Activated CD8-positive, alpha-beta T cell treated with anti-CD3 and anti-CD28 coated beads, Interleukin-2, amount 10 ng/mL, durations not matched to agents 7 days and 5 days (primary cell): Measurements from ENCODE around the gene KLHL40. TPM values are rescaled to one million over a fixed set of nuclear protein-coding genes. Genes with fewer than 3 reads are reported as not detected.

Experiments used
- ATAC-seq: fragments of 150-1000 bp; cut with Tn5 transposase; one replicate; pipeline ENCODE4 v1.10.0; 2021; ENCODE audit warnings: moderate library complexity
- CTCF ChIA-PET: fragments of 350-600 bp; sonication (Branson Sonifier 250); formaldehyde crosslinking; loops from one replicate; lab custom pipeline; 2021; ENCODE audit warnings: antibody characterized with exemption; lab: Charles Lee
- POLR2A ChIA-PET: fragments of 350-600 bp; sonication (Branson Sonifier 250); formaldehyde crosslinking; loops from one replicate; lab custom pipeline; 2021; ENCODE audit warnings: antibody characterized with exemption; lab: Charles Lee
- DNase-seq: peaks from one replicate; pipeline ENCODE4 v3.0.0-alpha.2; 2020
- H3K27ac Mint-ChIP-seq: one replicate; pipeline ENCODE4 v1.8.0; 2021; ENCODE audit warnings: mild to moderate bottlenecking, mixed read lengths
- H3K27me3 Mint-ChIP-seq: one replicate; pipeline ENCODE4 v1.8.0; 2021; ENCODE audit warnings: low read depth, mixed read lengths
- H3K36me3 Mint-ChIP-seq: one replicate; pipeline ENCODE4 v1.8.0; 2021; ENCODE audit warnings: low read depth, mixed read lengths
- H3K4me1 Mint-ChIP-seq: one replicate; pipeline ENCODE4 v1.8.0; 2021; ENCODE audit warnings: low read depth, mixed read lengths
- H3K4me3 Mint-ChIP-seq: one replicate; pipeline ENCODE4 v1.8.0; 2021; ENCODE audit warnings: mild to moderate bottlenecking, mixed read lengths
- H3K9me3 Mint-ChIP-seq: one replicate; pipeline ENCODE4 v1.8.0; 2022; ENCODE audit warnings: mixed read lengths; ENCODE audit not compliant: insufficient read depth
- total RNA-seq, 2 experiments: library from RNA; stranded (reverse); gene quantifications; one replicate each; pipeline ENCODE4 v1.2.3, GENCODE V29; 2021

Gene KLHL40
- total RNA-seq, 2 experiments from 2014 or later, result not detected

DNA sequence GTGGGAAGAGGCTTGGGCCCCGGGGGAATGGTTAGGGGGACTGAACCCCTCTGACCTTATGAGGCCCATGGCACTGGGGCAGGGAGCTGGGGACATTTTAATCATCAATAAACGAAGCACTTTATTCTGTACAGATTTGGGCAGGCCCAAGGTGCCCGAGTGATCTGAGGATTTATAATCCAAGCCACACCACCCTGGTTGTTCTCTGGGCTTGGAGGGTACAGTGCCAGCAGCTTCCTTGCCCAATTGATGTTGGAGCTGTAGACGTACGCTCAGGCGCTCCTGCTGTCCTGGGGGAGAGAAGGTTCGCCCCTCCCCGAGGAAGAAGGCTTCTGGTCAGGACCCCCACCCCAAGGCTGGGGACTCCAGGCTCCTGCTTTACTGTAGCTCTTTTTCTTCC, 19.3 kb upstream of the KLHL40 start:
- Mint-ChIP-seq H3K4me1 (no peaks in the 10 kb centered on the region), H3K27me3 (no peaks in the 10 kb centered on the region), H3K36me3 (no peaks in the 10 kb centered on the region), H3K4me3 (no peak overlapping the region), H3K9me3 (no peaks in the 10 kb centered on the region), H3K27ac (no peak overlapping the region)
- ATAC-seq, result no peak
- ChIA-PET POLR2A (no interaction called here), CTCF (no interaction called here)
- DNase-seq, result no peak

- Mint-ChIP-seq H3K36me3 (no peaks in the 10 kb centered on the region), H3K9me3 (no peaks in the 10 kb centered on the region), H3K27me3 (no peaks in the 10 kb centered on the region), H3K4me1 (no peaks in the 10 kb centered on the region), H3K4me3 (no peak overlapping the region), H3K27ac (no peak overlapping the region)
- ATAC-seq (no peak), DNase-seq (no peak)
- ChIA-PET POLR2A (no interaction called here), CTCF (no interaction called here)
These were observed 18.7 kb upstream of the KLHL40 start for GRCh38 chr3:42666577-42666998.

GRCh38 chr3:42667096-42667522, 18.2 kb upstream of the KLHL40 start:
- H3K27ac Mint-ChIP-seq, result no peak overlapping the region
- no peaks in the 10 kb centered on the region for H3K27me3 Mint-ChIP-seq
- no peak overlapping the region for H3K4me3 Mint-ChIP-seq
- ATAC-seq (no peak), DNase-seq (no peak)
- H3K36me3 Mint-ChIP-seq, result no peaks in the 10 kb centered on the region
- POLR2A ChIA-PET, result no interaction called here
- H3K9me3 Mint-ChIP-seq, result no peaks in the 10 kb centered on the region
- CTCF ChIA-PET, result no interaction called here
- no peaks in the 10 kb centered on the region for H3K4me1 Mint-ChIP-seq

- ChIA-PET POLR2A (no interaction called here), CTCF (no interaction called here)
- H3K4me3 Mint-ChIP-seq, result no peak overlapping the region
- DNase-seq, result no peak
- H3K27ac Mint-ChIP-seq, result no peak overlapping the region
- H3K9me3 Mint-ChIP-seq, result no peaks in the 10 kb centered on the region
- no peaks in the 10 kb centered on the region for H3K27me3 Mint-ChIP-seq
- H3K36me3 Mint-ChIP-seq, result no peaks in the 10 kb centered on the region
- no peaks in the 10 kb centered on the region for H3K4me1 Mint-ChIP-seq
- ATAC-seq, result no peak
These were observed 17.6 kb upstream of the KLHL40 start for GRCh38 chr3:42667523-42668412.

DNA sequence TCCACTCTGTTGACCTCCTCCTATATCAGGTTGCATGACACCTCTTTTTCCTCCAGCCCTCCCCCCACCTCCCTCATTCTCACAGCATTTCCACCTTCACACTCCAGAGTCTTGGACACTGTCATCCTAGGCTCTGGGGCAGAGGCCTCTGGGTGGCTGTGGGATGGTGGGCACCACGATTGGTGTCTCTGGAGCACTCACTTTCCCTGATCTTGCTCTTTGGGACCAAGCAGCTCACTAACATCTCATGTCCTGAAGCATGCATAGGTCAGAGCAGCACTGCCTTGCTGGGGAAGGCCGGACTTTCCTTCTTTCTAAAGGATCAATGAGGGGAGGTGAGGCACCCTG, 16.9 kb upstream of the KLHL40 start:
- ChIA-PET POLR2A (no interaction called here), CTCF (no interaction called here)
- ATAC-seq (no peak), DNase-seq (no peak)
- Mint-ChIP-seq H3K4me3 (no peak overlapping the region), H3K9me3 (no peaks in the 10 kb centered on the region), H3K27me3 (no peaks in the 10 kb centered on the region), H3K4me1 (no peaks in the 10 kb centered on the region), H3K36me3 (no peaks in the 10 kb centered on the region), H3K27ac (no peak overlapping the region)

DNA sequence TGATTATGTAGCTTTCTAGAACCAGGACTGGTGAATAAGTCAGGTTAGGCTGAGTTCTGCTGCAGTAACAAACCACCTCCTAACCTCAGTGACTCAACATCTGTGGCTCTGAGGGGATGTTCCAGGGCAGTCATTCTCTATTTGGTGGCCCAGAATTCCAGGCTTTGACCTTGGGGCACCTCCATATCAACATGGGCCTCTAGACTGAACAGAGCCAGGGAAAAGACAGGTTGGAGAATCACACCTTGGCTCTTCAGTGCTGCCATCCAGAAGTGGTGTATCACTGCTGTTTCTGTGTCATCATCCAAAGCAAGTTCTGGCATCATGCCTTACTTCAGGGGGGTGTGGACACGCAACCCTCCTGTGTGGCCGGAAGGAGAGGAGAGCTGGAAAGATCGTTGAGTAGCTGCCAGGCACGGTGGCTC, 16.5 kb upstream of the KLHL40 start:
- ChIA-PET POLR2A (no interaction called here), CTCF (no interaction called here)
- H3K4me3 Mint-ChIP-seq, result no peak overlapping the region
- H3K4me1 Mint-ChIP-seq, result no peaks in the 10 kb centered on the region
- H3K27ac Mint-ChIP-seq, result no peak overlapping the region
- no peaks in the 10 kb centered on the region for H3K9me3 Mint-ChIP-seq
- DNase-seq (no peak), ATAC-seq (no peak)
- no peaks in the 10 kb centered on the region for H3K36me3 Mint-ChIP-seq
- H3K27me3 Mint-ChIP-seq, result no peaks in the 10 kb centered on the region

- H3K4me3 Mint-ChIP-seq, result no peak overlapping the region
- DNase-seq (no peak), ATAC-seq (no peak)
- H3K27me3 Mint-ChIP-seq, result peaks cover 5% of the 10 kb centered on the region
- ChIA-PET POLR2A (interaction anchor here (0.7 kb wide), 1 partner anchor 1519 kb away, joined by 3 read pairs; no protein-coding TSS in a partner anchor), CTCF (no interaction called here)
- no peaks in the 10 kb centered on the region for H3K4me1 Mint-ChIP-seq
- H3K9me3 Mint-ChIP-seq, result no peaks in the 10 kb centered on the region
- H3K27ac Mint-ChIP-seq, result no peak overlapping the region
- H3K36me3 Mint-ChIP-seq, result no peaks in the 10 kb centered on the region
These were observed 15.2 kb upstream of the KLHL40 start for GRCh38 chr3:42670051-42670576.

DNA sequence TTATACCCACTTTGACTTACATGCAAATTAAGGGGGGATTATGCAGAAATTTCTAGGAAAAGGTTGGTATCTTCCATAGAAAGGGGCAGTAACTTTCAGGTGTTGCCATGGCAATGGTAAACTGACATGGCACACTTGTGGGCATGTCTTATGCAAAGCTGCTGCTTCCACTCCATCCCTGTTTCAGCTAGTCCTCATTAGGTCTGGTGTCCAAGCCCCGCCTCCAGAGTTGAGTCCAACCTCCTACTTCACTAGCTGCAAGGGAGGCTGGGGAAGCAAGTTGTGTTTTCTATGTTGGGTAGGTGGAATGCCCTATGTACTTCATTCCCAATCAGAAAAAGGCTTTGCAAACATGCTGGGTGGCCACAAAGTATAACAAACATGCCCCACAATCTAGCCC, 14.7 kb upstream of the KLHL40 start:
- Mint-ChIP-seq H3K9me3 (no peaks in the 10 kb centered on the region), H3K27me3 (peaks cover 5% of the 10 kb centered on the region), H3K27ac (no peak overlapping the region), H3K4me1 (no peaks in the 10 kb centered on the region), H3K36me3 (no peaks in the 10 kb centered on the region), H3K4me3 (no peak overlapping the region)
- DNase-seq (no peak), ATAC-seq (no peak)
- ChIA-PET POLR2A (no interaction called here), CTCF (no interaction called here)

DNA sequence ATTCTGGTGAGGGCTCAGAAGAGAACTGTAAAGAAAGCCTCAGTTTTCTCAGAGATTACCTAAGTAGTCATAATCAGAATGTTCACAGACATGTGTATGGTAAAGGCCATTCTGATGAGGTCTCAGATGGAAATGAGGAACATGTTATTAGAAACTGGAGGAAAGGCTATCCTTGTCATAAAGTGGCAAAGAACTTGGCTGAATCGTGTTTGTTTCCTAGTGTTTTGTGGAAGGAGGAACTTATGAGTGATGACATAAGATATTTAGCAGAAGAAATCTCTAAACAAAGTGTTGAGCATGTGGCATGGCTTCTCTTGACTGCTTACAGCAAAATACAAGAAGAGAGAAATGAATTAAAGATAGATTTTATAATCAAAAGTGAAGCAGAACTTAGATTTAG, 12.8 kb upstream of the KLHL40 start:
- no peaks in the 10 kb centered on the region for H3K36me3 Mint-ChIP-seq
- ChIA-PET POLR2A (no interaction called here), CTCF (no interaction called here)
- no peak for ATAC-seq
- peaks cover 5% of the 10 kb centered on the region for H3K27me3 Mint-ChIP-seq
- no peak overlapping the region for H3K4me3 Mint-ChIP-seq
- H3K27ac Mint-ChIP-seq, result no peak overlapping the region
- no peak for DNase-seq
- peaks cover 9% of the 10 kb centered on the region for H3K9me3 Mint-ChIP-seq
- no peaks in the 10 kb centered on the region for H3K4me1 Mint-ChIP-seq

DNA sequence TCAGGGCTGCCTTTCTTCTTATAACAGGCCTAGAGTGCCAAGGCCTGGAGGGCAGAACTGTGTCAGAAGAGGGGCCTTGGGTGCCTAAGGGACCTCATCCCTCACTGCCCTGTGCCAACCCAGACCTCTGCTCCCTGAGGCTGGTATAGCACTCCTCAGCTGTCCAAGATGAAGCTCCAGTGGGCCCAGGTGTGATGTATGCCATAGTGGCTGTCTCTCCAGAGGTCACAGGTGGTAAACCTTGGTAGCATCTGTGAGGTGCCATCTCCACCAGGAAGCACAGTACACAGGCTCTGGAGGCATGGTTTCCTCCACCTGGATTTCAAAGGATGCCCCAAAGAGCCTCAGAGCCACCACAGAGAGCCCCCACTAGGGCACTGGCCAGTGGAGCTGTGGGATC, 12.3 kb upstream of the KLHL40 start:
- H3K27me3 Mint-ChIP-seq, result peaks cover 10% of the 10 kb centered on the region
- H3K9me3 Mint-ChIP-seq, result peaks cover 9% of the 10 kb centered on the region
- H3K4me3 Mint-ChIP-seq, result no peak overlapping the region
- no peaks in the 10 kb centered on the region for H3K36me3 Mint-ChIP-seq
- H3K4me1 Mint-ChIP-seq, result no peaks in the 10 kb centered on the region
- ATAC-seq (no peak), DNase-seq (no peak)
- ChIA-PET CTCF (no interaction called here), POLR2A (no interaction called here)
- no peak overlapping the region for H3K27ac Mint-ChIP-seq

GRCh38 chr3:42674146-42674545, 11.2 kb upstream of the KLHL40 start:
- ChIA-PET POLR2A (no interaction called here), CTCF (no interaction called here)
- Mint-ChIP-seq H3K4me3 (no peak overlapping the region), H3K27me3 (peaks cover 10% of the 10 kb centered on the region), H3K36me3 (no peaks in the 10 kb centered on the region), H3K9me3 (peaks cover 9% of the 10 kb centered on the region), H3K4me1 (no peaks in the 10 kb centered on the region), H3K27ac (no peak overlapping the region)
- ATAC-seq (no peak), DNase-seq (no peak)

GRCh38 chr3:42675909-42676308, 9.4 kb upstream of the KLHL40 start:
- Mint-ChIP-seq H3K36me3 (no peaks in the 10 kb centered on the region), H3K4me3 (no peak overlapping the region), H3K27me3 (peaks cover 10% of the 10 kb centered on the region), H3K9me3 (peaks cover 9% of the 10 kb centered on the region), H3K27ac (no peak overlapping the region), H3K4me1 (no peaks in the 10 kb centered on the region)
- ChIA-PET POLR2A (no interaction called here), CTCF (no interaction called here)
- no peak for DNase-seq
- no peak for ATAC-seq
